NCI-H1436 (cell line): ENCODE results near the gene LPP.
"Not testable (repeated sequence)": the region's sequence is repeated elsewhere in the genome, so short reads cannot be mapped to it uniquely, and the experiment has no call there.

Source experiments
- DNase-seq: peaks from one replicate; lab custom pipeline; 2025; lab: John Stamatoyannopoulos, UW

Gene LPP

DNA sequence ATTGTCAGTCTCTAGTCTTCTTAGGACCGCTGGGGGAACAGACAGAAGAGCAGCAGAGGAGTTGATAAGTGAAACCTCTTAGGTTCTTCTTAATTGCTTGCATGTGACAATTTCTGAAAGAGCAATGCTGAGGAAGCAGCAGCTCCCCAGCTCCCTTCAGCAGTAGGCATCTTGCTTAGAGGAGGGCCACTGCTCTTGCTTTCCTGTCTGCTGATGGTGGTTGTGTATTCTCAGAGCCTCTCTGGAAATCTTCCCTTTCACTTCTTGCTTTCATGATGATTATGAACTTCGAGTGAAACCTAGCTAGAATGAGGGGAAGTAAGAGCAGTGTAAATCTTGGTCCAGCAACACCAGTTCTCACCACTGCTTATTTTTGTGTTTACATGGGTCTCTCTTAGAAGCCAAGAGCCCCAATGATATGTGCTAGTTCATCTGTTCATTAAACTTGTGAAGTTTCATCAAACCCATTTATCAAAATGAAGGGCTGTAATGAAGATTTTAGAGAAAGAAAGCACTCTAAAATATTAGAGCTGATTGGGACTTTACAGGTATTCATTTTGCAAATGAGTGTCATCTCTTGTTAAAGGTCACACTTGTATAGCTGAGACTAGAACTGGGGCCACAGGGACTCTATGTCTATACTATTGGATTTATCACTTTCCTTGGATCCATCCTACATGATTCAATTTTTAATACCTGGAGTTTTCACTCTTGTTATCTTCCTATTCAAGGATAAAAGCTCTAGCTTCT, 246.7 kb downstream of the LPP start:
- no peak for DNase-seq

DNA sequence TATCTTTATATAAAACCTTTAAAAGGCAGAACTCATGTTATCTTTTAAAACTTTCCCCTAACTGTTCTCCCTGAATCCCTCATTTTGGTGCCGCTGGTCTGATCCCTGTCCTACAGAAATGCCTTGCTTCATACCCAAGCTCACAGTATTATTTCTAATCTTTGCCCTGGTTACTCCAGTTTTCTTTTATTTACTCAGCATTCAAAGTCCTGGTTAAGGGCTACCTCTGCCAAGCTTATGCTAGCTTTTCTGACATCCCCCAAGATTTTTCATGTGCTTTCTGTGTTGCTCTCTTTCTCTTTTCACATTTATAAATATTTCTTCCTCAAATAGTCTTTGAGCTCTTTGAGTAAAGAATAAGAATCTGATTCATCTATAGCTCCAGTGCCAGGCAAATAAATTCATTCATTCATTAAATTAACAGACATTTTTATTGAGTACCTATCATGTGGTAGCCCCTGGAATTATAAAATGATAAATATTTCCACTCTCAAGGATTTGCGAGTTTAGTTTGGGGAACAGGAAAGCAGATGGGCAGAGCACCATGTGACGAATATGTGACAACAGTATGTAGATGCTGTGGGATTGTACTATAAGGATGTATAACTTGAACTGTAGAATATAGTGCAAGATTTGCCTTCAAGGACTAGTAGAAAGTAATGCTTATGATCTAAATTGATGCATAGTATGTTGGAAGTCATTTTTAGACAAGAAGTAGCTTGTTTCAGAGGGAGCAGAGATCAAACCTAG, 247.5 kb downstream of the LPP start:
- no peak for DNase-seq

DNA sequence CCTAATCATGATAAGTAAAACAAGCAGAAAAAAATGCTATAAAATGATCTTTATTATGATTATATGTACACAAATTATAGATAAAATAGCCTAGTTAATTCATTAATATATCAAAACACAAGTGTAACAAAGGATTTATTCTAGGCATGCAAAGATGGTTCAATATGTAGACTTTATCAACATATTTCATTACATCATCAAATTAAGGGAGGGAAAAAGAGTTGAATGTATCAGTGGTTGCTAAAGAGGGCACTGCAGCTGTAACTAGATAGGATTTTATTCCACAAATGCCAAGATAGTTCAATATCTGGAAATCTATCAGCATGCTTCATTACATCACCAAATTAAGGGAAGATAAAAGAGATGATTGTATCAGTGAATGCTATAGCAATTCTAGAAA, 248.3 kb downstream of the LPP start:
- DNase-seq = no peak

DNA sequence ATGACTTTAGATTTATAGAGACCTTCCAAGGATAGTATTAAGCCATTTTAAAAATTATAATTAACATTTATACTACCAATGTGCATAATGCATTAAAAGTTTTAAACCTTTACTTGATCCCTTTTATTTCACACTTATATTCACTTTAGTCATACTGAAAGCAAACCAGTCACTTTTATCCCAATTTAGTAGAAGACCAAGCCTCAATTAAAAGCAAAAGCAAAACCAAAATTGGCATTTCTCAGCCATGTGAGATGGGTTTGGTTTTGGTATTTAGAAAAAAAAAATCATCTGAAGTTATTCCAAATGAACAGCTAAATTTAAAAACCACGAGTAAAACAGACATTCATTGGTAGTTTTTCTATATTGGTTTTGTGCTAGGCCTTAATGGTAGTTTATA, 249.4 kb downstream of the LPP start:
- no peak for DNase-seq

DNA sequence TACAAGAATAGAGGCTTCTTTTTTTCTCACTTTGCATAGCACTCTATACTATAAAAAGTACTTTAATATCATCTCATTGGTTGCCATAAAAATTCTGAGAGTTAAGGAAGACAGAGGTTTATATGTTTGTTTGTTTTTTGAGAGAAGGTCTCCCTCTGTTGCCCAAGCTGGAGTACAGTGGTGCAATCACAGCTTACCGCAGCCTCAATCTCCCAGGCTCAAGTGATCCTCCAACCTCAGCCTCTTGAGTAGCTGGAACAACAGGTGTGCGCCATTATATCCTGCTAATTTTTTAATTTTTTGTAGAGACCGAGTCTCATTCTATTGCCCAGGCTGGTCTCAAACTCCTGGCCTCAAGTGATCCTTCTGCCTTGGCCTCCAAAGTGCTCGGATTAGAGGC, 250.2 kb downstream of the LPP start:
- no peak for DNase-seq

DNA sequence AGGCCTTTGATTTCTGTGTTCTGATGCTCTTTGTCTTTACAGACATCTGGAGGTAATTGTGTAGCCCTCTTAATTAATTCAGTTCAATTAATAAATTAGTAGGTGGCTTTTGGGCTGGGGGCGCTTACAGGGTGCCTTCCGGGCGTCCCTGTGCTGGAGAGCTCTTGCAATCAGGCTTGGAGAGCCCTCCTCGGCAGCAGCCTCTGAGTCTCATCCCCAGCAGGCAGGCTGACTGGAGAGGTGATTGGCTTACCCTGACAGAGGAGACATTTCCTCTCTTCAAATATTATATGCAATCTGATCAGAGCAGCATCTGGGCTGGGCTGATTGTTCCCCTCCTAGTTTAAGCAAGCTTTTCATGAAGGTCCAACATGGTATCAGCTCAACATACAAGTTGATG, 250.7 kb downstream of the LPP start:
- DNase-seq = no peak

DNA sequence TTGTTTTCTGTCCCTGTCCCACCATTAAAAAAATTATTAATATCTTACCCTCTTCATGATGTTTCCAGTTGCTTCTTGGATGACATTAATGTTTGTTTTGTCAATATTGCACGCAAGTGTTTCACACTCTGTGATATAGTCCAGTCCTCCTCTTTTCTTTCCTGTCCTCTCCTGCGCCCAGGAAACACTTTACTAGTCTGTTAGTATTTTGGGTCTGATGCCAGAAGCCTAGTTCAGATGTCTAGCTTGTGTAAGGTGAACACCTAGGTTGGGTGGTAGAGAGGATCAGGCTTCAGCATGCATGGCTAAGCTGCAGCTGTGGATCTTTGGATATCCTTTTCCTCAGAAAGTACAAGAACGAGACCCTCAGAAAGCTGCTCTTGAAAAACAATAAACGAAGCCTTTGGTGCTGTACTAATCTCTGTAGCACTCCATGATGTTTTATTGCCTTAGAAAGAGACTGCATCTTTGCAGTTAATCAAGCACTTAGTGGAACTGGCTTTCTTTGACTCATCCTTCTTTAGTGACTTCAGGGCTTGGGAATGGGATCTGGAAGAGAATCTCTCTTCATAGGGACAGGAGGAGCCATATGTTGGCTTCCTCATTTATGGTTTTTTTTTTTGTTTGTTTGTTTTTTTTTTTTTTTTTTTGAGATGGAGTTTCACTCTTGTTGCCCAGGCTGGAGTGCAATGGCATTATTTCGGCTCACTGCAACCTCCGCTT, 253.4 kb downstream of the LPP start:
- no peak for DNase-seq

DNA sequence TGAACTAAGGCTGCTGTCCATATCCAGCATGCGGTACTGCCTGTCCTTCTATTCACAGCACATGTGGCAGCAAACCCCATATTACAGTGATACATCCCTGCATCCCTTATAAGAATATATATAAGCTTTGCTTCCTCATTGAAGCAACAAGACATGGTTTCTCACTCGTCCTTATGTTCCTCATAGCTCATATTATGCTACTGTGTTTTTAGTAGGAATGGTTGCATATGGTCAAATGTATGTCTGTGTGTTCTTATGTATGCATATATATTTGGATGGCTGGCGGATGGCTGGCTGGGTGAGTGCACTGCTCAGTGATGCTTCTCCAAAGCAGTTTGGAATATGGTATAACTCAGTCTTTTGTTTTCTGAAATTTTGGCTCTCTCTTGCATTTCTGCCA, 254.9 kb downstream of the LPP start:
- no peak for DNase-seq

DNA sequence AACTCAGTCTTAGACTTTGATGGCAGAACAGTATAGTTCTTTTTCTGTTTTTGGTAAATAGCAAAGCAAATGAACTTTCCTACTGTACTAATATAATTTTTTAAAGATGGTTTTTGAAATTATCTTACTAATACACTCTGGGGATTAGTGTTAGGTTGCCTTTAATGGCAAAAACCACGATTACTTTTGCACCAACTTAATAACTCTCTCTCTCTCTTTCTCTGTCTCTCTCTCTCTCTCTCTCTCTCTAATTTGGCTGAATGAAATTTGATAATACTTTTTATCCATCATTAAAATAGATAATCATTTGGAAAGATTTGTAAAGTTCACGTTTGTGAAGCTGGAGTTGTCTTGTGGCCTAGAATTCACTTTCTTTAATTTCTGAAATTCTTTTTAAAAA, 257.8 kb downstream of the LPP start:
- no peak for DNase-seq

DNA sequence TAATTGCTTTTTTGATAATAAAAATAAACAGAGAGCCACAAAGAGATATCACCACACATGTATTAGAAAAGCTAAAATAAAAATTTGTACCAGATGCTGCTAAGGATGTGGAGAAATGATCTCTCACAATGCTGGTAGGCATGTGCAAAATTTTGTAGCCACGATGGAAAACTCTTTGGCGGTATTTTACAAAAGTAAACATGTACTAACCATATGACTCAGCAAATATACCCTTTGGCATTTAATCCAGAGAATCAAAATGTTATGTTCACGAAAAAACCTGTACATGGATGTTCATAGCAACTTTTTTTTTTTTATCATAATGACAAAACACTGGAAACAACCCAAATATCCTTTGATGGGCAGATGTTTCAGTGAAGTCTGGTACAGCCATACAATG, 261.2 kb downstream of the LPP start:
- no peak for DNase-seq

DNA sequence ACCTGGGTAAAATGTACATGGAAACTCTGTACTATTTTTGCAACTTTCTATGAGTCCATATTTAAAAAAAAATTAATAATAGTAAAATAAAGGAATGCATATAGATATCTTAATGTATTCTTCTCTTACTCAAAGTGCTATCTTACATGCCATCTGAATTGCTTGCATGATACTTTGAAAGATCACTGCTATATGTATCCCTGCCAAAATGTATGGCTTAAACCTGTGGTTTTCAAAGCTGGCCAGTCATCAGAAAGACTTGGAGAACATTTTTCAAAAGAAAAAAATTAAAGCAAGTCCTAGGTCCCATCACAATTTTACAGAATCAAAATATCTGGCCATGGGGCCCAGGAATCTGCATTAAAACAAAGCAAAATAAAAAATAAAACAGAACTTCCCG, 262.1 kb downstream of the LPP start:
- no peak for DNase-seq

DNA sequence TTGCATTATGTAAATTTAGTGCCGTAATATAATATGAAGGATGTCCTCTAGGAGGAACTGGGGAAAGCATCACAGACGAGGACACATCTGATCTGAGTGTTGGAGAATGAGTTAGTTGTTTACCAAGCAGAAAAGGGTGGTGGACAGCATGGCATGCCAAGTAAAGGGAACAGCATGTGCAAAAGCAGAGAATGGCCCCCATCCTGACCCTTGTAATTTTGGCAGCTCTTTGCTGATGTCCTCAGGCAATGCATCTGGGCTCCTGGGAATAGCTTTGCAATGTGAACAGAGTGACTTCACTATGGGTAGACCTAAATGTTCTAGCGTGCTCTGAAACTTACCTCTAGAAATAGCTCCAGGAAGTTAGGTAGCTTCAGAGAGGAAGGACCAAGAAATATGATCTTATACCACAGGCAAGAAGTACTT, 263.3 kb downstream of the LPP start:
- DNase-seq = no peak

DNA sequence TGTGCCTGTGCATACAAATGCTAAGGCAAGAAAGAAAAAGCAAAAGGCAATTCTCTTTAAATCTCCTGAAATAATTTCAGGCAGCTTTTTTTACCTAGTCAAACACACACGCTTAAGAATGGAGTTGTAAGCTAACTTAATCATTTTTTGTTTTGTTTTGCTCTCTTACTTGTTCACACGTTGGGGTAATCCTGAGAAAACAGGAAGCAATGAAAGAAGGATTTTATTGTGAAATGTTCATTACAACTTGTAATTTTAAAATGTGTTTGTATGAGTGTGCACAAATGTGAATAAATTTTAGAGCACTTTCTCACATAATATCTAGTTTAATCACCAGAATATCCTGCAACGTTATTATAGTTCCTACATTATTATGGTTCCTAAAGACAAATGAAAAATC, 263.8 kb downstream of the LPP start:
- no peak for DNase-seq

DNA sequence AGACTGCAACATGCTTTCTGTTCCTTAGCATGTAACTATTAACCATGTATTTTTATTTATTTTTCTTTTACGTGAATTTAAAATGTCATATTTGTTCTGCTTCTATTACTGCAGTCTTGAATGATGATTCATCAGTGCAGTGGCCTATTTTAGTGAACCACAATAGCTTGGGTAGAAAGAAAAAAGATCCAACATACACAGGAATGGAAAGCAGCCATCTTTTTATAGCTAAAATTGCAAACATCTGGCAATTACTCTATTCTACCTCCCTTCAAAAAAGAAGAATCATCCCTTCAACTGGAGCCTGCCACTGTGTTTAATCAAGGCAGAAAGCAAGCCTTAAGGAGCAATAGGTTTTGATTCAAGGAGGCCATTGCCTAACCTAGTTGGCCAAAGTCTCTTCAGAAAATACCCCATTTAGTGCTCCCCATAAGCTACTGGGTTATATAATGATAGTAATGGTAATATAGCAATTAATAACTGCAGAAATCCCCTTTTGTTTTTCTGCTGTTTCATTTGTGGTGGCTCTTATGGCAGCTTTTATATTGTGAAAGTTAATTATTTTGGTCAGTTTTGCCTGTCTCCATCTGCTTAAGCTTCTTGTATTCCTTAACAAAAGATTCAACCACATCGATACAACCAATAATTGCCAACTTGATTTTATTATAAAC, 267.3 kb downstream of the LPP start:
- DNase-seq = no peak

DNA sequence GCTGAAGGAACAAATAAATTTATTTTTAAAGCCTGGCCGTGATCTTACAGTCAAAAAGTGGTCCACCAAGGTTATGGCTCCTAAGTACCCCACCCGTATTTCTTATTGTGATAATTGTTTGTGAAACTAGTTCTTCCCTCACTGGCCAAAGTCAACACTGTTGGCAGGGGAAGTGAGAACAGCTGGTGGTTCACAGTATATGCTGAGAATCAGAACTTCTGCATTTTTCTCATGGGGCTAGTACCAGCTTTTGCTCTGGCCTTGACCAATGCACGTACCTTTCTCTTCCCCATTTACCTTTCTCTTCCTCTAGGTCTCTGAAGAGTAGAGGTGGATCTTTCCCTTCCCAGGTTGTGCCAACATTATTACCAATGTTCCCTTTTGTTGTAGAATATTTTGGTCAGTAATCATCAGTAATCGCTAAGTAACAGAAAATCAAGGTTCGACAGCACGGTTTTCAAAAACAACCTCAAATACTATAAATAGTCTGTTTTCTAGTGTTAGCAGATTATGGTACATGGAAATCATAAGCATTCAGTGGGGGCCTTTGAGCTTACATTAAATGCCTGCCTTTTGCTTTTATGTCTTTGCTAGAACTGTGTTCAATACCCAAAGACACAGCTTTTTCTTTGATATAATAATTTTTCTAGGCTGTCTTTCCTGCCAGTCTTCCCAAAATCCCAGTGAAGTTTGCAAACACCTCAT, 268.0 kb downstream of the LPP start:
- no peak for DNase-seq

DNA sequence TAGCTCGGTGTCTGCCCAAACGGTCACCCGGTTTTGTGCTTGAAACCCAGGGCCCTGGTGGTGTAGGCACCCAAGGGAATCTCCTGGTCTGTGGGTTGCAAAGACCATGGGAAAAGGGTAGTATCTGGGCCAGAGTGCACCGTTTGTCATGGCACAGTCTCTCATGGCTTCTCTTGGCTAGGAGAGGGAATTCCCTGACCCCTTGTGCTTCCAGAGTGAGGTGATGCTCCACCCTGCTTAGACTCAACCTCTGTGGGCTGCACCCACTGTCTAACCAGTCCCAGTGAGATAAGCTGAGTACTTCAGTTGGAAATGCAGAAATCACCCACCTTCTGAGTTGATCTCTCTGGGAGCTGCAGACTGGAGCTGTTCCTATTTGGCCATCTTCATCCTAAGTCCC, 274.0 kb downstream of the LPP start:
- DNase-seq = not testable (repeated sequence)

DNA sequence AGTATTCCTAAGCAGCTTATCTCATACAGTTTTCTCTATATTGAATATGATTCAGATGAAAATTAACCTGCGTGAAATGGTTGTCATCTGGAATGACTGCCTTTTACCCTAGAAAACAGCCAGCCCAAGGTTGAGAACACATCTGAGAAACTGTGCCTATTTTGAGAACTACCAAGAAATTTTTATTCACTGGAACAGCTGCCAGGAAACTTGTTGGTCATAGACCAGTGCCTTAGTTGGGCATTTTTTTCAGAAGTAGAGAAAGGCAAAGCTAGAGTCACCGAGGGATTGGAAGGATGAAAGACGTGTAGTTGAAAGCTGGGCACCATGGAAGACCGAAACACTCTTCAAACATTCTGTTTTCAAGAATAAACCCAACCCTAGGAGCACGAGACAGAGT, 277.1 kb downstream of the LPP start:
- DNase-seq = no peak

DNA sequence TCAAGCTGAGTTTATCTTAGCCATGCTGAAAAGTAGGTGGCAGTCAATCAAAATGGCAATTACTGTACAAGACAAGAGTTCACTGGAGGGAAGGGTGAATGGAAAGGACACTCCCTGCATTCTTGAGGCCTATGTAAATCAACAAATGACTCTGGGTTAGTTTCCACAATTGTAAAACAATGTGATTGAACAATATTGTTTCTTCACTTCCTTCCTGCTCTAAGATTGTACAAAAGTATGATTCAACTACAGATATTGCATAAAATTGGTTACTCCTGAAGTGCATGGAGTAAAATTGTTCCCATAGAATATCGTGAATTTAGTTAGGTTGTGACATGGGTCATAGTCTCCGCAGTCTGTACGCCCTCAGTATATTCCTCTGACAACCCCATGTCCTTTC, 277.6 kb downstream of the LPP start:
- no peak for DNase-seq

DNA sequence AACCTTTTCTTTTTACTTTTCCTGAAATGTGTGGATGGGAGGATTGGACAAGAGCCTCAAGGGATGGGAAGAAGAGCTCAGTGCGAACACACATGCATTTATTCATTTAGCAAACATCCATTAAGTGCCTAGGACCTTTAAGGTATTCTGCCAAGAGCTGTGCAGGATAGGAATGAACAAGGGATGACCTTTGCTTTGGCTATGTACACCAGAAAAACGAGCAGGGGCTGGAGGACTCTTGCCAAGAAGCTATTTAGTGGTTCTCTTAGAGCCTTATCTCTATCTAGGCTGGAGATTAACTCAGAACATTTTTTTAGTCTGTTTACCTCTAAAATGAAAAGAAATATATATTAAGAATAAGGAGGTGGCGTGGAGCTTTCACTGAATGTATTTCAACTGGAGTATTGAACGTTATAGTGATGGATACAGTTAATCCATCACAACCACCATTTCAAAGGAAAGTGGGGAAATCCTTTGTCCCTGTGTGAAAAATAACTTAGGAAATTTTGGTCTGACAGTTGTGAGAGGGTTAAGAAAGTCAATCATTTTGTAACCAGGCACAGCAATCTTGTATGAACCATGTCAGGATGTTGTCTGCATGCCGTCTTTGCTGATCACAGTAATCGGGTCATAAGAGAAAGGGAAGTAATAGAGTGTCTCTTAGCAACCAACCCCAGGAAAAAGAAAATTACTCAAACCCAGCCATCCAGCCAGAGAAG, 279.0 kb downstream of the LPP start:
- DNase-seq = no peak

DNA sequence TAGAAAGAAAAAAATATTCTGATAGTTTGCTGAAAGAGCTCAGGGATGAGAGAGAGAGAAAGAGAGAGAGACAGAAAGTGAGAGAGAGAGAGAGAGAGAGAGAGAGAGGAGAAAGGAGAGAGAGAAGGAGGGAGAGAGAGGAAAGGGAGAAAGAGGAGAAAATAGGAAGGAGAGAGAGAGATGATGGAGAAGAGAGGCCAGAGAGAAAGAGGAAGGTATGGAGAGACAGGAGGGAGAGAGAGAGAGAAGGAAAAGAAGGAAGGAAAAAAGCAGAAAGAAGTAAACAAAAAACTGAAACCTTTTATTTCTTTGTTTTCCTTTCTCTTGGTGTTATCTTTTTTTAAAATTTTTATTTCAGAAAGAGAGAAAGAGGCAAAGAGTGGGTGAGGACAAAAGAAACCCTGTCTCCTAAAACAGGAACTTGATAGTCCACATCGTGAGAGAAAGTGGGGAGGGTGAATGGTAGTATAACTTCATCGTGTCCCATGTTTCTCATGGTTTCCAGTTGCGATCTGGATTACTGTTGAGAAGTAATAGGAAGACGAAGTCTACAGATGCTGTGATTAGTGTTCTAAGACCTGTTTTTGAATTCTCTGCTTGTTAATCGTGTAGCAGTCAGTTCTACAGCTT, 279.7 kb downstream of the LPP start:
- DNase-seq = no peak

DNA sequence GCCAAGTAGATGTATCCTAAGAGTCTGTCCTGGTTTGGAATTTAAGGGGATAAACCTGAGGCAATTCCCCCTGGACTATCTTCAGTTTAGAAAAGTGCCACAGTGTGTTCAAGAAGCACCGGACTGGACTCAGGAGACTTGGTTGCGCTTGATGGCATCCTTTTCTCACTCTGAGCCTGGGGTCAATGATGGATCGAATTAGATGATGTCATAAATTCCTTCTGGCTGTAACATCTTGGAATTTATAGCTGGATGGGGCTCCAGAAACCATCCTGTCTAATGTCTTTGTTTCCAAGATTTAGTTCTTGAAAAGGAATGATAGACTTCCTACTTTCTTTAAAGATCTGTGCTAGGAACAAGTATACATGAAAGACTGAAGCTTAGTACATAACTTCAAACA, 280.6 kb downstream of the LPP start:
- DNase-seq = no peak
